IPS-20b (cell line): ENCODE results near the gene MUTYH.

Source experiments
- H3K27ac ChIP-seq: one replicate; pipeline ENCODE4 v1.5.1; 2013; ENCODE audit warnings: low read length
- H3K27me3 ChIP-seq: 2 replicates; pipeline ENCODE4 v1.6.1; 2013; ENCODE audit warnings: mild to moderate bottlenecking, low read length, inconsistent platforms; ENCODE audit not compliant: insufficient read depth
- H3K36me3 ChIP-seq: 2 replicates; pipeline ENCODE4 v1.6.1; 2013; ENCODE audit warnings: low read depth, mild to moderate bottlenecking, inconsistent platforms, low read length, moderate library complexity; ENCODE audit not compliant: insufficient read depth
- H3K4me1 ChIP-seq: 2 replicates; pipeline ENCODE4 v1.6.1; 2013; ENCODE audit warnings: mild to moderate bottlenecking, control low read depth, inconsistent platforms, low read length, moderate library complexity; ENCODE audit not compliant: insufficient read depth
- H3K4me3 ChIP-seq: 2 replicates; pipeline ENCODE4 v1.5.1; 2013; ENCODE audit warnings: mild to moderate bottlenecking, low read length, inconsistent platforms
- H3K9ac ChIP-seq: 2 replicates; pipeline ENCODE4 v1.6.1; 2013; ENCODE audit warnings: low read depth, mild to moderate bottlenecking, inconsistent platforms, low read length, moderate library complexity
- H3K9me3 ChIP-seq: 2 replicates; pipeline ENCODE4 v1.6.1; 2013; ENCODE audit warnings: mild to moderate bottlenecking, low read depth, low read length, inconsistent platforms; ENCODE audit not compliant: insufficient read depth

MUTYH gene

DNA sequence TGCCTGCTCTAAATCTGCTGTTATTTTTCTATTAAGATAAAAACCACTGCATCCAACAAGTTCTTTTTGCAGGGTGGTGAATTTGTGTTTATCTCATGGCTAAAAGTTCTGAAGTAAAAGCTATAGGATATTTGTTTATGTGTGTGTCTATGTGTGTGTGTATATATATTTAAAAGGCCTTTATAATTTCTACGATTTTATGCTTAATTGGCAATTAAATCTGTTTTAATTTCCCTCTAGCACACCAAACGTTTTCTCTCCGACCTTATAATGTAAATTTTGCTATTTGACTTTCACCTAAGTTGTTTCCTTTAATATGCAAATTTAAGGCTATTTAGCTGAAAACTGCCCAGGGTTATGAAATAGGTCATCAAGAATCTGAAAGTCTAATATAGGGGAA is 33.3 kb downstream of the MUTYH start:
- peak overlapping the region; percentile 3; the same call in 1 of the 2 replicates for H3K4me3 ChIP-seq
- H3K9ac ChIP-seq: peak overlapping the region; percentile 61; the same call in 1 of the 2 replicates
- H3K27me3 ChIP-seq: no peaks in the 10 kb centered on the region
- no peaks in the 10 kb centered on the region for H3K9me3 ChIP-seq
- H3K36me3 ChIP-seq: no peaks in the 10 kb centered on the region
- H3K4me1 ChIP-seq: peaks cover 34% of the 10 kb centered on the region
- no peak overlapping the region for H3K27ac ChIP-seq

GRCh38 chr1:45306319-45306718 is 33.9 kb downstream of the MUTYH start:
- Histone ChIP-seq H3K9me3 (no peaks in the 10 kb centered on the region), H3K9ac (peak overlapping the region; percentile 61; the same call in 1 of the 2 replicates), H3K4me3 (peak overlapping the region; percentile 3; the same call in 1 of the 2 replicates), H3K36me3 (no peaks in the 10 kb centered on the region), H3K4me1 (peaks cover 34% of the 10 kb centered on the region), H3K27ac (peak overlapping the region; percentile 59), H3K27me3 (no peaks in the 10 kb centered on the region)

GRCh38 chr1:45305231-45305630 is 35.0 kb downstream of the MUTYH start:
- no peaks in the 10 kb centered on the region for H3K9me3 ChIP-seq
- H3K9ac ChIP-seq: peak overlapping the region; percentile 92; the same call in 1 of the 2 replicates
- no peak overlapping the region for H3K27ac ChIP-seq
- H3K36me3 ChIP-seq: no peaks in the 10 kb centered on the region
- H3K4me1 ChIP-seq: peaks cover 34% of the 10 kb centered on the region
- H3K27me3 ChIP-seq: no peaks in the 10 kb centered on the region
- H3K4me3 ChIP-seq: no peak overlapping the region; the same call in 1 of the 2 replicates

DNA sequence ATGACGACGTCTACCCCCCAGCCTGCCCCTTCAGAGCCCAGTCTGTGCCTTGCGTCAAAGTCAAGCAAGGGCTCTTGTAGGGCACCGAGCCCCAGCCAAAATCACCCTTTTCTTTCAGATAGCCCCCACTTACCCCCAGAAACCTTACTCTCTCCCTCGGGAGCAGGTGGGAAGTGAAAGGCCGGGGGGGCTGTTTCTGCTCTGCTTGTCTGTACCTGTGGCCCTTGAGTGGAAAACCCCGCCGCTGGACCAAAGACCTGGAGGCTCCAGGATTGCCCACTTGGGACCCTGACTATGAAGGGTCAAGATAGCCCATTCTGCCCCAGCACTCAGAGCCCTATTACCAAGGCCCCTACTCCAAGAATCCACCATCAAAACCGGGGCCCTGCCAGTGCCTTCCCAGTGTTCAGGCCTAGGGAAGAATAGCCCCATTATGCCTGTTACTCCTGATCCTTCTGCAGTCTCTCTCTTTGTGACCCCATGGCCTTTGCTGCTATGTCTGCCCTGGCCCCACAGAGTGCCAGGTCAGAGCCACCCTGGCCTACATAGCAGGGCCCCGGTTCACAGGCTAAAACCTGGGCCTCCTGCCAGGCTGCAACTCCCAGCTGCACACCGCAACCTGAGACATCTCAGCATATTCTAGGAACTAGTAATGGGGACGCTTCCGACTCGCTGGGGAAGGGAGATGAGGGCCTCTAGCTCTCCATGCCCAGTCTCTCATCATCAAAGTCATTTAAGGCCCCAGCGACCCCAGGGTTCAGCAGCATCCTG is 35.7 kb downstream of the MUTYH start:
- Histone ChIP-seq H3K27me3 (no peaks in the 10 kb centered on the region), H3K4me3 (peak overlapping the region; percentile 88), H3K4me1 (peaks cover 34% of the 10 kb centered on the region), H3K9me3 (no peaks in the 10 kb centered on the region), H3K9ac (peak overlapping the region; percentile 92; the same call in 1 of the 2 replicates), H3K36me3 (no peaks in the 10 kb centered on the region), H3K27ac (peak overlapping the region; percentile 91)

GRCh38 chr1:45303520-45304310 is 36.5 kb downstream of the MUTYH start:
- no peaks in the 10 kb centered on the region for H3K9me3 ChIP-seq
- H3K9ac ChIP-seq: peak overlapping the region; percentile 92
- H3K4me1 ChIP-seq: peaks cover 34% of the 10 kb centered on the region
- H3K4me3 ChIP-seq: peak overlapping the region; percentile 88
- H3K27ac ChIP-seq: peak overlapping the region; percentile 91
- H3K27me3 ChIP-seq: no peaks in the 10 kb centered on the region
- no peaks in the 10 kb centered on the region for H3K36me3 ChIP-seq

DNA sequence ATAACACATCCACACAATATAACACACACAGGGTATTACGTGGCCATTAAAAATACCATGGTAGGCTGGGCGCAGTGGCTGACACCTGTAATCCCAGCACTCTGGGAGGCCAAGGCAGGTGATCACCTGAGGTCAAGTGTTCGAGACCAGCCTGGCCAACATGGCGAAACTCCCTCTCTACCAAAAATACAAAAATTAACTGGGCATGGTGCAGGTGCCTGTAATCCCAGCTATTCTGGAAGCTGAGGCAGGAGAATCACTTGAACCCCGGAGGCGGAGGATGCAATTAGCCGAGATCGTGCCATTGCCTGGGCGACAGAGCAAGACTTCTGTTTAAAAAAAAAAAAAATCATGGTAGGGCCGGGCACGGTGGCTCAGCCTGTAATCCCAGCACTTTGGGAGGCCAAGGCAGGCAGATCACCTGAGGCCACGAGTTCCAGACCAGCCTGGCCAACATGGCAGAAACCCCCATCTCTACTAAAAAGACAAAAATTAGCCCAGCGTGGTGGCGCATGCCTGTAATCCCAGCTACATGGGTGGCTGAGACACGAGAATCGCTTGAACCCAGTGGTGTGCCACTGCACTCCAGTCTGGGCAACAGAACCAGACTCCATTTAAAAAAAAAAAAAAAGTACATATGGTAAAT is 37.6 kb downstream of the MUTYH start:
- Histone ChIP-seq H3K4me3 (peak overlapping the region; percentile 85), H3K27me3 (no peaks in the 10 kb centered on the region), H3K27ac (no peak overlapping the region), H3K36me3 (no peaks in the 10 kb centered on the region), H3K9me3 (no peaks in the 10 kb centered on the region), H3K9ac (peak overlapping the region; percentile 88; the same call in 1 of the 2 replicates), H3K4me1 (peaks cover 34% of the 10 kb centered on the region)

GRCh38 chr1:45300669-45300997 is 39.6 kb downstream of the MUTYH start:
- H3K4me3 ChIP-seq: no peak overlapping the region
- no peaks in the 10 kb centered on the region for H3K9me3 ChIP-seq
- no peaks in the 10 kb centered on the region for H3K36me3 ChIP-seq
- H3K9ac ChIP-seq: no peak overlapping the region
- peaks cover 15% of the 10 kb centered on the region; the same call in 1 of the 2 replicates for H3K4me1 ChIP-seq
- H3K27me3 ChIP-seq: no peaks in the 10 kb centered on the region
- H3K27ac ChIP-seq: no peak overlapping the region

- H3K27me3 ChIP-seq: no peaks in the 10 kb centered on the region
- H3K4me1 ChIP-seq: peaks cover 10% of the 10 kb centered on the region; the same call in 1 of the 2 replicates
- H3K36me3 ChIP-seq: no peaks in the 10 kb centered on the region
- no peak overlapping the region for H3K4me3 ChIP-seq
- no peak overlapping the region for H3K27ac ChIP-seq
- no peaks in the 10 kb centered on the region for H3K9me3 ChIP-seq
- no peak overlapping the region for H3K9ac ChIP-seq
Observed at GRCh38 chr1:45299981-45300668, 40.1 kb downstream of the MUTYH start.

DNA sequence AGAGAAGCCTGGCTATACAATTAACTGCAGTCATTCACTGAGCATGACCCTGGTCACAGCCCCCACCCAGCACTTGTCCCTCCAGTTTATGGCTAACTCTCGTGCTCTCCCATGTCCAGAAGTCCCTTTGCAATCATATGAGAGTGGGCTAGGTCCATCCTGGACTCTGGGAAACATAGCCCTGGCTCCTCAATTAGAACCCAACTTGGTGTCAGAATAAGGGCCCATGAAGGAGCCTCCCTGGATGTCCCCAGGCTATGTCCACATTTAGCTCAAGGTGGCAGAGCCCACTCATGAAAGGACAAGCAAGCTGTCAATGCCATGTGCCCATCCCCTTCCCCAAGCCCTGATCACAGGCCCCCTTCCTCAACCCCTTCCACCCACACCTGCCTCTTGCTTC is 40.9 kb downstream of the MUTYH start:
- Histone ChIP-seq H3K4me3 (no peak overlapping the region), H3K4me1 (peaks cover 2% of the 10 kb centered on the region; the same call in 1 of the 2 replicates), H3K36me3 (no peaks in the 10 kb centered on the region), H3K27me3 (no peaks in the 10 kb centered on the region), H3K27ac (no peak overlapping the region), H3K9ac (no peak overlapping the region), H3K9me3 (no peaks in the 10 kb centered on the region)

- Histone ChIP-seq H3K9me3 (no peaks in the 10 kb centered on the region), H3K36me3 (no peaks in the 10 kb centered on the region), H3K4me1 (no peaks in the 10 kb centered on the region), H3K27ac (no peak overlapping the region), H3K27me3 (no peaks in the 10 kb centered on the region), H3K4me3 (no peak overlapping the region), H3K9ac (no peak overlapping the region)
Observed at GRCh38 chr1:45297666-45298356, 42.4 kb downstream of the MUTYH start.

DNA sequence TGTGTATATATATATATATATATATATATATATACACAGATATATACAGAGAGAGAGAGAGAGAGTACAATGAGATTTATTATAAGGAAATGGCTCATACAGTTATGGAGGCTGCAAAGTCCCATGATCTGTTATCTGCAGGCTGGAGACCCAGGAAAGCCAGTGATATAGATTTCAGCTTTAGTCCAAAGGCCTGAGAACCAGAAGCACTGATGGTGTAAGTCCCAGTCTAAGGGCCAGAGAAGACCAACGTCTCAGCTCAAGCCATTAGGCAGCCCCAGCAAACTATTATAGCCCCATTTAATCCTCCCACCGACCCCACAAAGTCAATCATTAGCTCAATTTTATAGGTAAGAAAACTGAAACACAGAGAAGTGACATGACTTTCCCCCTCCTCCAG is 48.5 kb downstream of the MUTYH start:
- no peak overlapping the region for H3K9ac ChIP-seq

More for the DNA sequence above, 48.5 kb downstream of the MUTYH start:
- H3K4me3 ChIP-seq: no peak overlapping the region
- H3K4me1 ChIP-seq: no peaks in the 10 kb centered on the region
- no peaks in the 10 kb centered on the region for H3K36me3 ChIP-seq
- no peaks in the 10 kb centered on the region for H3K27me3 ChIP-seq
- no peaks in the 10 kb centered on the region for H3K9me3 ChIP-seq
- H3K27ac ChIP-seq: no peak overlapping the region
